Skeletal muscle tissue (tissue), 5 donors: ENCODE data around the gene SPANXN5. TPM values are rescaled to one million over a fixed set of nuclear protein-coding genes. Genes with fewer than 3 reads are reported as not detected.
"Not testable (repeated sequence)": the region's sequence is repeated elsewhere in the genome, so short reads cannot be mapped to it uniquely, and the experiment has no call there.

ENCODE experiments used
- H3K27ac ChIP-seq: one replicate; pipeline ENCODE4 v1.7.0; 2013; ENCODE audit warnings: mild to moderate bottlenecking, low read depth, low read length, inconsistent platforms
- H3K27me3 ChIP-seq, 3 donors: one replicate each; pipeline ENCODE4 v1.7.0; 2013; ENCODE audit warnings: low read length in 3 of 3; ENCODE audit not compliant: control insufficient read depth in 3 of 3, insufficient read depth in 3 of 3
- H3K36me3 ChIP-seq, 3 donors: one replicate each; pipeline ENCODE4 v1.7.0; 2013; ENCODE audit warnings: low read length in 3 of 3; ENCODE audit not compliant: control insufficient read depth in 3 of 3, insufficient read depth in 3 of 3
- H3K4me1 ChIP-seq, 3 donors: one replicate each; pipeline ENCODE4 v1.7.0; 2013; ENCODE audit warnings: low read length in 3 of 3, mild to moderate bottlenecking in 3 of 3; ENCODE audit not compliant: control insufficient read depth in 3 of 3, insufficient read depth in 3 of 3
- H3K4me3 ChIP-seq, 3 donors: one replicate each; pipeline ENCODE4 v1.7.0; 2013; ENCODE audit warnings: low read length in 3 of 3
- H3K9ac ChIP-seq, 3 donors: one replicate each; pipeline ENCODE4 v1.7.0; 2013; ENCODE audit warnings: low read length in 3 of 3, mild to moderate bottlenecking in 3 of 3, moderate library complexity in 2 of 3, low read depth in 1 of 3
- H3K9me3 ChIP-seq, 3 donors: one replicate each; pipeline ENCODE4 v1.7.0; 2013; ENCODE audit warnings: low read length in 3 of 3; ENCODE audit not compliant: control insufficient read depth in 3 of 3
- small RNA-seq: library from RNA; depleted of rRNA; stranded (forward); fragments of <200 nt; gene quantifications from one replicate; pipeline ENCODE3, GENCODE V24; 2014
- total RNA-seq: library from RNA; depleted of rRNA; stranded (reverse); fragments of >200 nt; gene quantifications from one replicate; pipeline ENCODE4 v1.2.3, GENCODE V29; 2014
- donor health status: Osteomylitis.

SPANXN5 gene
- total RNA-seq, 1 donor from 2014 or later: not detected

GRCh38 chrX:52765983-52766382 is 31.2 kb downstream of the SPANXN5 start:
- H3K27ac ChIP-seq, H3K36me3 ChIP-seq, H3K9me3 ChIP-seq, H3K4me1 ChIP-seq, H3K4me3 ChIP-seq, H3K9ac ChIP-seq, H3K27me3 ChIP-seq: not testable (repeated sequence)

GRCh38 chrX:52750952-52751351 is 46.3 kb downstream of the SPANXN5 start, which contains the start of gene SSX2B:
SSX2B (plus strand) TSS chrX:52751252; CDS start chrX:52752681, 1,429 bp downstream.
- not testable (repeated sequence) for H3K36me3 ChIP-seq, H3K27ac ChIP-seq, H3K4me3 ChIP-seq, H3K27me3 ChIP-seq, H3K4me1 ChIP-seq, H3K9me3 ChIP-seq, H3K9ac ChIP-seq

Small RNA genes lying within 50 kb of the gene (small RNA-seq; reads per million reads assigned to genes)
- gene AC244505.6 (not detected), gene AC244505.7 (not detected)

Other genes with a start within 250 kb of the SPANXN5 start
- gene SSX7, start 142.5 kb downstream of the SPANXN5 start, total RNA-seq: not detected
- not detected for gene SSX2, start 90.2 kb downstream of the SPANXN5 start, total RNA-seq
- gene SSX2B, start 46.2 kb downstream of the SPANXN5 start, total RNA-seq: not detected
- not detected for gene XAGE5, start 13.9 kb upstream of the SPANXN5 start, total RNA-seq
- gene XAGE3, start 70.7 kb upstream of the SPANXN5 start, total RNA-seq: not detected
- 21.9 TPM for gene FAM156B, start 99.9 kb upstream of the SPANXN5 start, total RNA-seq
- gene FAM156A, start 161.1 kb upstream of the SPANXN5 start, total RNA-seq: 3.7 TPM